ENCODE results near the gene ATP9B.

ATP9B gene

DNA sequence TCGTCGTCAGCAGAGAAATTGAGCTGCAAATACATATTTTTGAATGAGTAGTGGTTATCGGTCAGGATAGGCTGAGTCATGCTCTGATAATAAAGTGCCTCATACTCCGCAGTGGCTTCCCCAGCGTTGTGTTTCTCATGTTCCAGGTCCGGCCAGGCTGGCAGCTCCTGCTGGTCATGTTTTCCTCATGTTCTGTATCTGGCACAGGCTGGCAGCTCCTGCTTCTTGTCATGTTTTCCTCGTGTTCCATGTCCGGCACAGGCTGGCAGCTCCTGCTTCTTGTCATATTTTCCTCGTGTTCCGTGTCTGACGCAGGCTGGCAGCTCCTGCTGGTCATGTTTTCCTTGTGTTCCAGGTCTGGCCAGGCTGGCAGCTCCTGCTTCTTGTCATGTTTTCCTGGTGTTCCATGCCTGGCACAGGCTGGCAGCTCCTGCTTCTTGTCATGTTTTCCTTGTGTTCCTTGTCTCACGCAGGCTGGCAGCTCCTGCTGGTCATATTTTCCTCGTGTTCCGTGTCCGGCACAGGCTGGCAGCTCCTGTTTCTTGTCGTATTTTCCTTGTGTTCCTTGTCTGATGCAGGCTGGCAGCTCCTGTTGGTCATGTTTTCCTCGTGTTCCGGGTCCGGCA lies 148.9 kb downstream of the ATP9B start:
- peaks cover 3% of the 10 kb centered on the region for H3K36me3 ChIP-seq (ENCODE audit: insufficient read depth, insufficient read length, low read length)
- H3K9me3 ChIP-seq (ENCODE audit: insufficient read depth, low read length) = no peaks in the 10 kb centered on the region
- H3K27me3 ChIP-seq (ENCODE audit: insufficient read depth, insufficient read length) = no peaks in the 10 kb centered on the region
- no peaks in the 10 kb centered on the region for H3K4me1 ChIP-seq (ENCODE audit: insufficient read depth, insufficient read length)
- no peak overlapping the region for H3K4me3 ChIP-seq (ENCODE audit: insufficient read length, low read depth)
- TF ChIP-seq SUZ12 (IDR thresholded peaks at IDR 0.05; ENCODE audit: extremely low read depth, insufficient read depth, insufficient read length) (no peak), ZNF274 (IDR thresholded peaks at IDR 0.05; ENCODE audit: low read depth, low read length) (no peak), YY1 (IDR thresholded peaks at IDR 0.05; ENCODE audit: insufficient read depth, insufficient read length) (no peak)
- no peak for DNase-seq (ENCODE audit: low read depth, low spot score)
- no peak overlapping the region for H3K9ac ChIP-seq (ENCODE audit: insufficient read length, low read depth)

DNA sequence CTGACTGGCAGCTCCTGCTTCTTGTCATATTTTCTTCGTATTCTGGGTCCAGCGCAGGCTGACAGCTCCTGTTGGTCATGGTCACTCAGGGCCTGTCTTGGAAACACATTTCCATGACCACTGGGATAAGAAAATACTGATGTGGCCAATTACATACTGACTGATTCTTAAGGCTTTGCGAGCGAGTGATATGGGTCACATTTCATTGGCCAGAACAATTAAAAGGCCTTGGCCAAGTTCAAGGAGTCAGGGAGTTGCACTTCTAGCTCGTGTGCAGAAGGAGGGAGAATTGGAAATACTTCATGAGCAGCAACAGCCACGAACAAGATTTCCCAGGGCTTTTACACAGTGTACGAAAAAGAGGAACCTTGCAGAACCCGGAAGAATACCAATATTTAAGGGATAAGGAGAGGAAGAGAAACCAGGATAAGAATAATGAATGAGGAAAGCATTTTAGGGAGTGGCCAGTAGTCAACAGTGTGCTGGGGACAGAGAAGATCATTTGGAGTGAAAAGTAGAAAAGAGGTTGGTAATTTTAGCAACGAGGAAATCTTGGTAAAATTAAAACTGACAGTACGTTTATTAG lies 149.5 kb downstream of the ATP9B start:
- peaks cover 3% of the 10 kb centered on the region for H3K36me3 ChIP-seq (ENCODE audit: insufficient read depth, insufficient read length, low read length)
- H3K4me1 ChIP-seq (ENCODE audit: insufficient read depth, insufficient read length) = no peaks in the 10 kb centered on the region
- DNase-seq (ENCODE audit: low read depth, low spot score) = no peak
- TF ChIP-seq YY1 (IDR thresholded peaks at IDR 0.05; ENCODE audit: insufficient read depth, insufficient read length) (no peak), SUZ12 (IDR thresholded peaks at IDR 0.05; ENCODE audit: extremely low read depth, insufficient read depth, insufficient read length) (no peak), ZNF274 (IDR thresholded peaks at IDR 0.05; ENCODE audit: low read depth, low read length) (no peak)
- no peaks in the 10 kb centered on the region for H3K9me3 ChIP-seq (ENCODE audit: insufficient read depth, low read length)
- no peak overlapping the region for H3K4me3 ChIP-seq (ENCODE audit: insufficient read length, low read depth)
- no peaks in the 10 kb centered on the region for H3K27me3 ChIP-seq (ENCODE audit: insufficient read depth, insufficient read length)
- H3K9ac ChIP-seq (ENCODE audit: insufficient read length, low read depth) = no peak overlapping the region

DNA sequence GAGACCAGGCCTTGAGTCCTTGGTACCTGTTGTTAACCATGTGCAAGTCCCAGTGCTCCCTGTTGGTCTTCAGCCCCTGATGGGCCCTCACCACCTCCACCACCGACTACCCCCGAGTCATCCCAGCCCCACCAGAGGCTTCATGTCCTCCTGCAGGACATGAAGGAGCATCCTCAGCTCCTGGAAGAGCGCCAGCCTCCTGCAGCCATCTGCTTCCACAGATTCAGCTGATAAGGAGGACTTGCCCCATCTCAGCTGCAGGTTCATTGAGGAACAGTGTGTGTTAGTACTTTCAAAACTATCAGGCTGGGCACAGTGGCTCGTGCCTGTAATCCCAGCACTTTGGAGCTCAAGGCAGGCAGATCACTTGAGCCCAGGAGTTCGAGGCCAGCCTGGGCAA lies 151.9 kb downstream of the ATP9B start:
- Histone ChIP-seq H3K27me3 (ENCODE audit: insufficient read depth, insufficient read length) (no peaks in the 10 kb centered on the region), H3K9ac (ENCODE audit: insufficient read length, low read depth) (no peak overlapping the region), H3K4me3 (ENCODE audit: insufficient read length, low read depth) (no peak overlapping the region), H3K4me1 (ENCODE audit: insufficient read depth, insufficient read length) (no peaks in the 10 kb centered on the region), H3K9me3 (ENCODE audit: insufficient read depth, low read length) (no peaks in the 10 kb centered on the region), H3K36me3 (ENCODE audit: insufficient read depth, insufficient read length, low read length) (peaks cover 3% of the 10 kb centered on the region)
- TF ChIP-seq ZNF274 (IDR thresholded peaks at IDR 0.05; ENCODE audit: low read depth, low read length) = no peak
- TF ChIP-seq YY1 (IDR thresholded peaks at IDR 0.05; ENCODE audit: insufficient read depth, insufficient read length) = no peak
- TF ChIP-seq SUZ12 (IDR thresholded peaks at IDR 0.05; ENCODE audit: extremely low read depth, insufficient read depth, insufficient read length) = no peak
- DNase-seq (ENCODE audit: low read depth, low spot score) = no peak

DNA sequence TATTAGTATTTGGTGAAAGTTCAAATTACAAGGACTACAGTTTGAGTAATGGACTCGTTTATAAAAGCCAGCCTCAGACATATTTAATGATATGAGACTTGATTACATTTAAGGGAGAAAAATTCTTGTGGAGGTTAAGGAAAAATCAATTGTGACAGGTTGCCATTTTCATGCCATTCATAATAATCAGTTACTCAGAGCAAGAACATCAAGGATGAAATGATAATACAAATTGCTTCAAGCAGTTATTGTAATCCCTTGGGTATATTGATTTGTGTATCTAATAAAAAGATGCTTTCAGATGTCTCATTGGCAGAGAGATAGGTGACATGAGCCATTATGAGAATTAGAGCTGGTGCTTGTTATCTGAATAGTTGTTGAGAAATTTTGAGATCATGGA lies 153.6 kb downstream of the ATP9B start:
- Histone ChIP-seq H3K9me3 (ENCODE audit: insufficient read depth, low read length) (no peaks in the 10 kb centered on the region), H3K36me3 (ENCODE audit: insufficient read depth, insufficient read length, low read length) (no peaks in the 10 kb centered on the region), H3K4me1 (ENCODE audit: insufficient read depth, insufficient read length) (no peaks in the 10 kb centered on the region), H3K9ac (ENCODE audit: insufficient read length, low read depth) (no peak overlapping the region), H3K27me3 (ENCODE audit: insufficient read depth, insufficient read length) (no peaks in the 10 kb centered on the region), H3K4me3 (ENCODE audit: insufficient read length, low read depth) (no peak overlapping the region)
- TF ChIP-seq SUZ12 (IDR thresholded peaks at IDR 0.05; ENCODE audit: extremely low read depth, insufficient read depth, insufficient read length) (no peak), ZNF274 (IDR thresholded peaks at IDR 0.05; ENCODE audit: low read depth, low read length) (no peak)
- no peak for DNase-seq (ENCODE audit: low read depth, low spot score)

DNA sequence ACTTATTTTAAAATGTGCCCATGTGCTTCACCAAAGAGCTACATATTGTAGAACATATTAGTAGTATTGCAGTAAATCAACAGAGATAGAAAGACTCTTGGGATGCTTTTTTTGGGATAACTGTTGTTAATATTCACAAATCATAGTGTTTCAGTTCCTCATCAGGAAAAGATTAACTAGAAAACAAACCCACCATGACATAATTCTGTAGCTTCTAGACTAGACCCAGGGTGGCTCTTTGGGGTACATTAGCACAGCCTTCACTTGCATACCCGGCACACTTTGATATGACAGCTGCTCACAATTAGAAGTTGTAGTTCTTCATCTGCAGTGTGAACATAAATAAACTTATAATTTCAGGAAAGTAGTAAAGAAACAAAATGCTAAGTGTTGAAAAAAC lies 154.2 kb downstream of the ATP9B start:
- TF ChIP-seq YY1 (IDR thresholded peaks at IDR 0.05; ENCODE audit: insufficient read depth, insufficient read length) (no peak), ZNF274 (IDR thresholded peaks at IDR 0.05; ENCODE audit: low read depth, low read length) (no peak), SUZ12 (IDR thresholded peaks at IDR 0.05; ENCODE audit: extremely low read depth, insufficient read depth, insufficient read length) (no peak)
- Histone ChIP-seq H3K4me1 (ENCODE audit: insufficient read depth, insufficient read length) (no peaks in the 10 kb centered on the region), H3K36me3 (ENCODE audit: insufficient read depth, insufficient read length, low read length) (no peaks in the 10 kb centered on the region), H3K9me3 (ENCODE audit: insufficient read depth, low read length) (no peaks in the 10 kb centered on the region), H3K4me3 (ENCODE audit: insufficient read length, low read depth) (no peak overlapping the region), H3K9ac (ENCODE audit: insufficient read length, low read depth) (no peak overlapping the region), H3K27me3 (ENCODE audit: insufficient read depth, insufficient read length) (no peaks in the 10 kb centered on the region)
- DNase-seq (ENCODE audit: low read depth, low spot score) = no peak

DNA sequence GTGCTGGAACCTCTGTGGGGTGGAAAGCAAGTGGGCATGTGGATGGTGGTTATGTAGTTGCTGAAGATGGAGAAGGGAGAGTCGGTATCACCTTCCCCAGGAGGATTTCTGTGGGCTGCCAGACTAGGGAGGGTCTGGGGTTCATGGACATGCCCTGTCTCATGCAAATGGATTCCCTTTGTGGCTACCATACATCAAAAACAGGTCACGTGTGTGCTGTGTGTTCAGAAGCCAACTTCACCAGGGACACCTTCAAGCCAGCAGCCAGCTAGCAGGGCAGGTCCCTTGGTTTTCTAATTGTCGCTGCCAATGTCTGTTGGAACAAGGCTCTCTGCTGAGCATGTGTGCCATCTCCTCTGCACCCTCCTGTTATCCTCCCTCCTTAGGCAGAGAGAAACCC lies 155.2 kb downstream of the ATP9B start:
- Histone ChIP-seq H3K36me3 (ENCODE audit: insufficient read depth, insufficient read length, low read length) (no peaks in the 10 kb centered on the region), H3K4me3 (ENCODE audit: insufficient read length, low read depth) (no peak overlapping the region), H3K4me1 (ENCODE audit: insufficient read depth, insufficient read length) (no peaks in the 10 kb centered on the region), H3K9me3 (ENCODE audit: insufficient read depth, low read length) (no peaks in the 10 kb centered on the region), H3K27me3 (ENCODE audit: insufficient read depth, insufficient read length) (no peaks in the 10 kb centered on the region), H3K9ac (ENCODE audit: insufficient read length, low read depth) (no peak overlapping the region)
- DNase-seq (ENCODE audit: low read depth, low spot score) = no peak
- TF ChIP-seq ZNF274 (IDR thresholded peaks at IDR 0.05; ENCODE audit: low read depth, low read length) = no peak

DNA sequence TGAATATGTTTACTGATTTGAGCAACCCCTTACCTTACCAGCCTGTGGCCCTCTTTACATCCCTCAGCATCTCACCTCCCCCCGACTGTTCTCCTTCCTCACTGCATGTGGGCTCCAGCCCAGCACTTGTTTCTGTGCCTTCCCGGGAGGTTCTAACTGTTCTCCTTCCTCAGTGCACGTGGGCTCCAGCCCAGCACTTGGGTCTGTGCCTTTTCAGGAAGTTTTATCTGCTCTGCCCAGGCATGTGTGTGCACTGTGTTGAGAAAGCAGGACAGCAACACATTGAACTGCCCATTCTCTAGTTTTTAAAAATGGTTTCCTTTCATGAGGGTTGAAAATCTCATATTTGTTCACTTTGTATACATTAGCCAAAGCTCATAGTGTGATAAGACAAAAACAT lies 158.4 kb downstream of the ATP9B start:
- no peak overlapping the region for H3K4me3 ChIP-seq (ENCODE audit: insufficient read length, low read depth)
- TF ChIP-seq SUZ12 (IDR thresholded peaks at IDR 0.05; ENCODE audit: extremely low read depth, insufficient read depth, insufficient read length) = no peak
- no peak for TF ChIP-seq YY1 (IDR thresholded peaks at IDR 0.05; ENCODE audit: insufficient read depth, insufficient read length)
- no peak for TF ChIP-seq ZNF274 (IDR thresholded peaks at IDR 0.05; ENCODE audit: low read depth, low read length)
- H3K9me3 ChIP-seq (ENCODE audit: insufficient read depth, low read length) = no peaks in the 10 kb centered on the region
- H3K36me3 ChIP-seq (ENCODE audit: insufficient read depth, insufficient read length, low read length) = no peaks in the 10 kb centered on the region
- no peak overlapping the region for H3K9ac ChIP-seq (ENCODE audit: insufficient read length, low read depth)
- no peaks in the 10 kb centered on the region for H3K27me3 ChIP-seq (ENCODE audit: insufficient read depth, insufficient read length)
- no peak for DNase-seq (ENCODE audit: low read depth, low spot score)
- H3K4me1 ChIP-seq (ENCODE audit: insufficient read depth, insufficient read length) = no peaks in the 10 kb centered on the region
